Stimulated activated CD4-positive, alpha-beta T cell treated with anti-CD3 and anti-CD28 coated beads, Interleukin-1b, Interleukin-23, amount 100 ng/mL, for 24 hours (primary cell): ENCODE results near the gene DEPP1.

Source experiments
- DNase-seq, 4 experiments: peaks; one replicate each; pipeline ENCODE4 v3.0.0-alpha.2; 2020; ENCODE audit warnings: low read depth in 4 of 4, low spot score in 1 of 4

Gene DEPP1

GRCh38 chr10:44968091-44968490 is 10.5 kb downstream of the DEPP1 start:
- no peak for DNase-seq

GRCh38 chr10:44967616-44968015 is 11.0 kb downstream of the DEPP1 start:
- DNase-seq: no peak

GRCh38 chr10:44966816-44967509 is 11.6 kb downstream of the DEPP1 start:
- DNase-seq: no peak

DNA sequence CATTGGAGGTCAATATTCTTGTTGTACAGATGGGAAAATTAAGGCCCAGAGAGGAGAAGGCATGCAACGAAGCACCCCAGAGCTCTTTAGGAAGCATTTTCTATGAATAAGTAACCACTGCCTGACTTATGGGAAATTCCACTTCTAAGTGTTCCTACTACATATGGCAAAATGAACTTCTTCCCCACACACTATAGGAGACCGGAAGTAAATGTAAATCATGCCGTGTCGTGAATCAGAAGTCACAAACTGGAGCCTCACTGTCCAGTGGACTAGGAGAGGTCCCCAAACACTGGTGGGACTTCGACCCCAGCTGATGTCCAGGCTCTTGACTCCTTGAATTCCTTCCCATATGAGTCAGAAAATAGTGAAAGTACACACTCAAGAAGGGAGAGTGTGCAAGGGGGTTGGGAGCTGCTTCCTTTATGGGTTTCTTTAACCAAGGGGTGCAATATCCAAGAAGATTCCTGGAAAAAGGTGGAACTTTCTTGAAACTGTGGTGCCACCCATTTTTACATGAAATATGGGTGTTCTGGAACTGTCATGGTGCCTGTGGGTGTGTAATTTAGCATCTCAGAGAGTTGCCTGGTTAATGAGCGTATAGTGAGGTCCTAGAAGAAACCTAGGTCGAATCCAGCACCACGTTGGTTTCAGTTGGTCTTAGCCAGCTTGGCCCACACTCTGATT is 12.3 kb downstream of the DEPP1 start:
- DNase-seq: no peak

DNA sequence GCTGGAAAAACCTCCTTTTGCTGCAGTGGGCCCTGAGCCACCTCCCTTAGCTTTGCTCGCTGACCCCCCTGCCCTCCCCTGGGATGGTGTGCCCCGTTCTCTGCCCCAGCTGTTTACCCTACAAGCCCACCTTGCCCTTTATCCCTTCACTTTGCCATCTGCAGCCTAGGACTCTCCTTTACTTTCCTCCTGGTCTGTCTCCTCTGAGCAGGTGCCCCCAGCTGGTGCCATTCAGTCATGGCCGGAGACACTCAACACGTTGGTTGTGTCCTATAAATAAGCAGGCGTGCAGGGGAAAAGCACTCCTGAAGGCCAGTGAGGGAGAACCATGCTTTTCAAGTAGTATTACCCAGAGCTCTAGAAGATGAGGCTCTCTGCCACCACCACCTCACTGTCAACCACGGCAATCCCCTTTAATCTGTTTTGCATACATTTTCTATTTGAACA is 12.9 kb downstream of the DEPP1 start:
- no peak for DNase-seq

DNA sequence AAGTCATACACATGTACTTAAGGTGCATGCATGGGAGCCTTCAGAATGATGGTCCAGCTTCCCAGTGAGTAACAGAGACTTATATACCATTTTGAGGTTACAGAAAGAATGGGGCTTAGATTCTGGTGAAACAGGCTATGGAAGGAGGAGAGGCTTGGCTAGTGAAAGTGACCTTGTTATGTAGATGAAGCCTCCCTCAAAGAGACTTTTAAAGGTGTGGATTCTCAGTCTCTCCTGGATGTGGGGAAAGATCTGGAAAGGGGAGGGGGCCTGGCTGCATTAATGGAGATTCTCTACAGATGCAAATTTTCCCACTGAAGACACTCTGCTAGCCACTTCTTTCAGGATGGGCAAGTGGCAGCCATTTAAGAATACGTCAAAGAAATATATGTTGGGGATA is 13.5 kb downstream of the DEPP1 start:
- DNase-seq: no peak

GRCh38 chr10:44963772-44964633 is 14.6 kb downstream of the DEPP1 start:
- DNase-seq: no peak

DNA sequence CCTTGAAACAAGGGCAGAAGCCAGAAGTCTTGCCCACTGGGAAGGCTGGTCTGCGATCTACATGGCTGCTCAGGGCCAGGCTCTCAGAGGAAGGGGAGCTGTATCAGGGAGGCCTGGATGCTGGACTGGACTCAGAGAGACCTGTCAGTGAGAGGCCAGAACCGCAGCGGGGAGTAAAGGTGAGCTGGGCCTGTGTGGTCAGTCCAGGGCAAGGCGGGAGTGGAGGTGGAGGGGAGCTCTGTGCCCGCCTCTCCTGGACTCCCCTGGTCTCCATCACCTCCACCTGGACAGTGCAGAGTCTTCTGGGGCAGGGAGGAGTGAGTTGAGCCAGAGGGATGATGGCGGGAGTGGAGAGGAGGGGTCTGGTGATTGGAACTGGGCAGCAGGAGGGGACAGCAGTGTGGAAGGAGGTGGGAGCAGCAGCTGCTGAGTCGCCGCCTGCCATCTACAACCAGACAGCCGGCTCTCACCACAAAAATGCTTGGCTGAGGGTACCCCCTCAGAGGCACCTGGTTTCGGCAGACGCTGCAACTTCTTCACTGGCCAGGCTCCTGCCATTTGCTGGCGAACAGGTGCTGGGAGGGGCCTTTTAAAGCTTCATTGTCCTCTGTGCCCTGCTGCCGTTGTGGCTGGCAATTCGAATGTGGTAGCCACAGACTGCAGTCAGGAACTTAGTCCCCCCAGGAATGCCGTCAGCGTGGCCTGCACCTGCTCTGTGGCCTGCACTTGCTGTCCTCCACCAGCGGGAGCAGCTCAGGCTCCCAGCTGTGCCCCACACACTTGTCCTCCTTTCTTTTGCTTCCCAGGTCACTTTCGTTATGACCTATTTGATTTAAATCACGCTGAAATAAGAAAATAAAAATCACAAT is 15.5 kb downstream of the DEPP1 start:
- no peak for DNase-seq

- DNase-seq: no peak
These were observed 16.5 kb downstream of the DEPP1 start for GRCh38 chr10:44961931-44962750.

DNA sequence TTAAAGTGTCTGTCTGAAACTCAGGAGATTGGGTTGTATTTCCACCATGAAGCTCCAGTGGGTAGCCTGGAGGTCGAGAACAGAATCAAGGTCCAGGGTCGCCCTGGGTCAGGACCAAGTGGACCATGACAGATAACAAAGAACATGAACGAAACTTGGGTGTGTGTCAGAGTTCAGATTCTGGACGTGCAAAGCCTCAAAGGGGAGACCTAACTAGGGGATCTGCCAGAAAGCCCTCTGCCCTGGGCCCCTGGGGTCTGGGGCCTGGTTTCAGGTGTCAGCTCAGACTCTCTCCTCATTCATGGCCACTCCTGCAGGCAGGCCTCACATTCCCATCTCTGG is 17.4 kb downstream of the DEPP1 start:
- DNase-seq: no peak

DNA sequence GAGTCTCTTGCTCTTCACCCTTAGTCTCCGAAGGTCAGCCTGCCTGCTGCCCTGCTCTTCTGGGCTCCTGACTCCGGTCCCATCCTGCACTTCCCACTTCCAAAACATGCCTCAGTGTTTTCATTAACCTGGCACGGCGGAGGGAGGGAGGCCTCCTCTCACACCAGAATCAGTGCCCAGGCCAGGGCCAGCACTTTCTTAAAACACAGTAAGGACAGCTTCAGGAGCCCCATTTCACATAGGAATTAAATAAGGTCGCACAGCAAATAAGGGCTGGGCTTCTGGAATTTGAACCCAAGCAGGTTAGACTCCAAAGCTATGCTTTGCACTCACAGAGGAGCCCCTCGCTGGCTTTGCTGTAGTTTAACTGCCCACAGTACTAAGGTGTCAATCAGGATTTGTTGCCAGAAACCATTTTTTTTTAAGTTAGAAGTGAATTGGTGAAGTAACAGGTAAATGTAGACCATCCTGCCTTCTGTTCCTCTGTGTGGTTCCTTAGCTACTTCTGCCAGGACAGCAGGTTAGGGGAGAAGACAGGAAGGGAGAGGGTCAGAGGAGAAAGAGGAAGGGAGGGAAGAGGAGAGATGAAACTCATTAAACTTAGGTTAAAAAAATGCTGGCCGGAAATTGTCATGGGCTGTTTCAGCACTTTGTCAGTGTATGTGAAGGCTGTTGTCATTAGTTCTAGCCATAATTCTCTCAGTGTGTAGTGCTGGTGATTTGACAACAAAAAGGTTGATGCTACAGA is 18.0 kb downstream of the DEPP1 start:
- no peak for DNase-seq

GRCh38 chr10:44960088-44960460 is 18.5 kb downstream of the DEPP1 start:
- no peak for DNase-seq

DNA sequence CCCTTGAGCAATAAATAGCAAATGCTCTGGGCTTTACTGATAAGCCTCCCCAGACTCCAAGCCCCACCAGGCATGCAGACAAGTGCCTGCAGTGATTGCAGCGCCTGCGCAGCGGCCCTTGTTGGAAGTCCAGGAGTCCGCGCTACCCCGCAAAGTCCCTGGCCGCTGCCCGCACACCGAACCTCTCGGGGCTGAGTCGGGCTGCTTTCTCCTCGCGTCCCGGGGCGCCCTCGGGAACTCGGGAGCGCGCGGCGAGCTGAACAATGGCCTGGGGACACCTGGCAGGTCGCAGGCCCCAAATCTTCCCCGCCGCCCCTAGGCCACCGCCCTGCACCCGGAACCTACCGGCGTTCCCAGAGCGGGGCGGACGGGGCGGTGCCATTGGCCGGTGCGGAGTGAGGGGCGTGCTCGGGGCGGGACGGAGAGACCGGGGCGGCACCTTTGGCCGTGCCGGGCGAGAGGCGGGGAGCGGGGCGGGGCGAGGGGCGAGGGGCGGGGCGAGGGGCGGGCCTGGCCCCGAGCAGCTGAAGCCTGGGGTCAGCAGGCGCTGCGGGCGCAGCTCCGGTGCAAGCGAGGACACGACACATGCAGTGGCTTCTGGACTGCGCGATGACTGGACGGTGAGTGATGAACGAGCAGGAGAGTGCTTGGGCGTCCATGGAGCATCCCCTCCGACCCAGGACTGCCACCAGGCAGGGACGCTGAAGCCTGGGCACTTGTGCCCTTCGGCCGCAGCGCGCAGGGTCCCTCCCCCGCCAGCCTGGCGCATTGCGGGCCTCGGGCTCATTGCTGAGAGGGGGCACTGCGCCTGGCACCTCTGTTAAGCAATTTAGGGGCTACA is 19.1 kb downstream of the DEPP1 start, which contains the start of gene RASSF4:
Gene RASSF4, plus strand, starts transcription at position 556 of the 841 bp plus-strand sequence. CDS start 10,401 bp downstream, outside the sequence.
- DNase-seq: peak; percentile 81 to 89 (median 86)

DNA sequence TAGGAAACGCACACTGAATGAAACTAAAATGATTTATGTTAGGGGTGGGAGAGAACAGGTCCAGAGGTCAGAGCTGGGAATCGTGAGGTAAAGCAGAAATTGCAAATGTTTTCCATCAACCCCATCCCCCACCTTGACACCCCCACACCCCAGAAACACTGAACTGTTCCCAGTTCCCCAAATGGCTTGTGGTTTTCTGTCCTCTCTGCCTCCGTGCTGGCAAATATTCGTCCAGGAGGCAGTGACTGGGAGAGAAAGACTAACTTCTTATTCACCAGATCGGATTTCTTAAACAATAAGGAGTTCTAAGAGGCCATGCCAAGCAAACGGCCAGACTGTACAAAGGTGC is 19.7 kb downstream of the DEPP1 start:
- DNase-seq: no peak

DNA sequence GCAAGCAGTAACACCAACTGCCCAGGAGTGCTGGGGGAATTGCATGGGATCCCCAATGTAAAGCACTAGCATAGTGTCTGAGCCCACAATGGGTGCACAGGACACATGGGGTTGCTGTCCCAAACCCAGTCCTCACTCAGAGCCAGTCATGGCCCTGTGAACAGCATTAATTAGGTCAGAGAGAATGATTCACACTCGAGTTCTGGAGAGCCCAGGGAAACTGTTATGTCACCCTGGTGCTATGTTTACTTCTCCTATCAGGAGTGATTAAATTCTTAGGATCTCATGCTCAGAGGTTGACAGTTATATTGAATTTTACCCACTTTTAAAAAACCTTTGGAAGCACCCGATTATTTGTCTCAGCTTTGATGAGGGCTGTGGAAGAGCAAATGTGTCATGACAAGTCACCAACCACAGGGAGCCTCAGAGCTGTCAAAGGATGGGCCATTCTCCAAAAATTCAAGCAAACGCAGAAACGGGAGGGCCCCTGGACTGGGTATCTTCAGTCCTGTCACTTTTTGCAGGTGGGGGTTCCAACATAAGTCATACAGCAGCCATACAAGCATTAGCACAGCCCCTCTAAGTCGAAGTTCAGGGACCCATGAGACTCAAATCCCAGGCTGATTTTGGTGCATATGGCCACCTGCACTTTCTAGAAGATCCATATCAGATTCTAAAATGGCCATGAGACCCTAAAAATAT is 20.3 kb downstream of the DEPP1 start:
- DNase-seq: no peak

GRCh38 chr10:44956717-44957706 is 21.6 kb downstream of the DEPP1 start:
- DNase-seq: no peak

- DNase-seq: no peak
These were observed 22.4 kb downstream of the DEPP1 start for GRCh38 chr10:44956226-44956625.
